Measurements from ENCODE around the gene SCRT2.

Gene SCRT2

GRCh38 chr20:623021-623420, 52.6 kb downstream of the SCRT2 start:
- peak; percentile 18 for DNase-seq

GRCh38 chr20:622161-622560, 53.4 kb downstream of the SCRT2 start:
- peak; percentile 21 for DNase-seq

DNA sequence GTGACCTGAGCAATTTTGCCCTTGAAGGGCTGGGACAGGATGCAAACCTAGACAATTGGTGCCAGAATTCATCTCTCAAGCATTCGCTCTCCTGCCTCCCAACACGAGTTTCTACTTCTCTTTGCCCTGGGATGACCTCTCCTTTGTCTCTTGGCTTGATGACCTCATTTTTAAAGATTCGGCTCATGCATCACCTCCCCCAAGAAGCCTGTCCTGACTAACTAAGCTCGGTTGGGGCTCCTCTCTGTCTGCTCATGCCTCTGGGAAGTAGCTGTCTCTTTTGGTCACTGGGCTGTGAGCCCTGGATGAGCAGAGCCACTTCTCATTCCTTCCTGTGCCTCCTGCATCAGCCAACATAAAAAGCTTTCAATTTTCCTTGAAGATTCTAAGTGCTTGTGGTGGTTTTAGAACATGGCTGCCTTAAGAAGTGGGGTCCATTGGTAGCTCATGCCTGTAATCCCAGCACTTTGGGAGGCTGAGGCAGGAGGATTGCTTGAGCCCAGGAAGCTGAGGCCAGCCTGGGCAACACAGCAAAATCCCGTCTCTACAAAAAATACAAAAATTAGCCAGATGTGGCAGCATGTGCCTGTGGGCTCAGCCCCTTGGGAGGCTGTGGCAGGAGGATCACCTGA, 54.4 kb downstream of the SCRT2 start:
- peak; percentile 1 for DNase-seq

DNA sequence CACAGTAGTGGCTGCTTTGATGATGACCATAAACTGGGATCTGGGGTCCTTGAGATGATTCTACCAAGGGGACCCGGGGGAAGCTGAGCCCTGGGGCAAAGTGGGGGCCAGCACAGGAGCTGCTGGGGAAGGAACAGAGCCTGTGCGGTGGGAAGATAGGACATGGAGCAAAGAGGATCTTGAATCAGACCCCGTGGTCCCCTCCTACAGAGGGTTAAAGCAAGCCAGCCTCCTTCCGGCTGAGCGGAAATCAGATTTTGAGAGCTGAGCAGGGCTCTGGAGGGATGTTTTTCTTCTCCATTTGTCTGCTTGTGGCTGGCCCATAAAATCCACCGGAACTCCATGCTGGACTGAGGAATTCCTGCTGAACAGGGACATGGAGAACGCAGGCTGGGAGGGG, 55.4 kb downstream of the SCRT2 start:
- peak; percentile 13 for DNase-seq

- no peak for DNase-seq
Observed at GRCh38 chr20:618980-619379, 56.6 kb downstream of the SCRT2 start.

DNA sequence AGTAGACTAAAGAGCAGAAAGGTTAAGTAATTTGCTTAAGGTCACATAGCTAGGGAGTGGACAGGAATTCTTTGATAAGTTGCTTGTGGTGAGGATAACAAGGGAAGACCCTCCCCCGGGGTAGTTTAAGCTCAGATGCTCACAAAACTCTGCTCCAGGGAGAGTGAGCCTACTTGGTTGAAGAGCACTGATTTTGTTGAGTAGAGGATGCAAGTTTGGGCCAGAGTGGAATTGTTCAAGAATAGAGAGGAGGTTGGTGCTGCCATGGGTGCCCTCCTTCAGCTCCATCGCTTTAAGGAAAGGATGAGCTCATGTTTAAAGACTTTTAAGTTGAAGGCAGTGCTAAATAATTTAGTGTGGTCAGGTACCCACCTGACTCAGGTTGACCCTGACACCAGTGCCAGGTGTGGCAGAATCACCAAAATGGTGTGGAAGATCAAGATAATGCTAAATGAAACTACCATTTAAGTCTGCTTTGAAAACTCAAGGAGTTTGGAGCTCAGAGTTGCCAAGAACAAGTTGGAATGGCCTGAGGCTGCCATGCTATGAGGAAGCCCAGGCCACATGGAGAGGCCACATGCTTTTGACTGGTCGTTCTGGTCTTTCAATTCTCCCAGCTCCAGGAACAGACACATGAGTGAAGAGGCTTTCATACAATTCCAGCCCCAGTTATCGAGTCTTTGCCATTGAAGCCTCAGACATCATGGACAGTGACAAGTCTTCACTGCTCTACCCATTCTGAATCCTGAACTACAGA, 57.5 kb downstream of the SCRT2 start:
- peak; percentile 8 for DNase-seq

- DNase-seq = no peak
Observed at GRCh38 chr20:615514-615913, 60.1 kb downstream of the SCRT2 start.

GRCh38 chr20:611843-612185, 63.8 kb downstream of the SCRT2 start:
- no peak for DNase-seq

All from left hindlimb (tissue), 1 donor.